GM23338 (cell line): ENCODE data around the gene FGG. TPM values are rescaled to one million over a fixed set of nuclear protein-coding genes. Genes with fewer than 3 reads are reported as not detected.

ENCODE experiments used
- ATAC-seq: fragments of 200-7000 bp; cut with Tn5 transposase; 3 replicates; pipeline ENCODE4 v1.9.1; 2020
- DNase-seq: peaks from one replicate; pipeline ENCODE4 v3.0.0-alpha.2; 2015; ENCODE audit warnings: low spot score
- H2AFZ ChIP-seq: fragments of 200-600 bp; sonication (generic); 2 replicates; pipeline ENCODE4 v1.8.0; 2016; ENCODE audit warnings: antibody characterized with exemption, mild to moderate bottlenecking, moderate library complexity
- H3F3A ChIP-seq: fragments of 200-600 bp; sonication (generic); replicated peaks from 2 replicates; pipeline ENCODE4 v1.8.0; 2017; ENCODE audit warnings: antibody characterized with exemption, mixed run types, low read depth
- H3K27ac ChIP-seq: fragments of 200-600 bp; sonication (generic); 2 replicates; pipeline ENCODE4 v1.6.1; 2016; ENCODE audit warnings: low read depth
- H3K27me3 ChIP-seq: fragments of 200-600 bp; sonication (generic); 2 replicates; pipeline ENCODE4 v1.8.0; 2016; ENCODE audit warnings: mild to moderate bottlenecking, mixed run types, moderate library complexity; ENCODE audit not compliant: insufficient read depth
- H3K36me3 ChIP-seq: fragments of 200-600 bp; sonication (generic); 2 replicates; pipeline ENCODE4 v1.8.0; 2016; ENCODE audit warnings: mild to moderate bottlenecking; ENCODE audit not compliant: insufficient read depth
- H3K4me1 ChIP-seq: fragments of 200-600 bp; sonication (generic); 2 replicates; pipeline ENCODE4 v1.8.0; 2016; ENCODE audit warnings: mild to moderate bottlenecking, moderate library complexity; ENCODE audit not compliant: insufficient read depth
- H3K4me2 ChIP-seq: fragments of 200-600 bp; sonication (generic); 2 replicates; pipeline ENCODE4 v1.7.1; 2017; ENCODE audit warnings: mixed run types
- H3K4me3 ChIP-seq: fragments of 200-600 bp; sonication (generic); 2 replicates; pipeline ENCODE4 v1.6.1; 2016; ENCODE audit warnings: mixed run types
- H3K79me2 ChIP-seq: fragments of 200-600 bp; sonication (generic); replicated peaks from 2 replicates; pipeline ENCODE4 v1.8.0; 2017; ENCODE audit warnings: mild to moderate bottlenecking; ENCODE audit not compliant: insufficient read depth
- H3K9me2 ChIP-seq: fragments of 200-600 bp; sonication (generic); 2 replicates; pipeline ENCODE4 v1.8.0; 2017; ENCODE audit not compliant: insufficient read depth
- H4K20me1 ChIP-seq: fragments of 200-600 bp; sonication (generic); replicated peaks from 2 replicates; pipeline ENCODE4 v1.8.0; 2017; ENCODE audit warnings: mild to moderate bottlenecking; ENCODE audit not compliant: insufficient read depth
- H3K27ac Mint-ChIP-seq: 2 replicates; pipeline ENCODE4 v1.8.0; 2020; ENCODE audit warnings: inconsistent platforms, mild to moderate bottlenecking, moderate library complexity, mixed read lengths
- H3K27me3 Mint-ChIP-seq: 3 replicates; pipeline ENCODE4 v1.8.0; 2022; ENCODE audit warnings: low read depth, mild to moderate bottlenecking, moderate library complexity, mixed read lengths, inconsistent platforms; ENCODE audit not compliant: insufficient read depth, poor library complexity
- H3K36me3 Mint-ChIP-seq: 3 replicates; pipeline ENCODE4 v1.8.0; 2021; ENCODE audit warnings: low read depth, mild to moderate bottlenecking, inconsistent platforms, moderate library complexity, mixed read lengths
- H3K4me1 Mint-ChIP-seq: 3 replicates; pipeline ENCODE4 v1.8.0; 2020; ENCODE audit warnings: mild to moderate bottlenecking, inconsistent platforms, mixed read lengths
- H3K4me3 Mint-ChIP-seq: 3 replicates; pipeline ENCODE4 v1.8.0; 2021; ENCODE audit warnings: moderate library complexity, mild to moderate bottlenecking, inconsistent platforms, mixed read lengths
- H3K9me3 Mint-ChIP-seq: 3 replicates; pipeline ENCODE4 v1.8.0; 2020; ENCODE audit warnings: moderate library complexity, mild to moderate bottlenecking, inconsistent platforms, mixed read lengths
- ETS1 ChIP-seq: IDR thresholded peaks from 2 replicates; pipeline ENCODE4 v1.6.1; 2016; ENCODE audit warnings: antibody characterized with exemption
- EZH2 ChIP-seq: fragments of 200-600 bp; sonication (generic); IDR thresholded peaks from one replicate; pipeline ENCODE4 v1.8.0; 2017; ENCODE audit warnings: antibody characterized with exemption, mild to moderate bottlenecking, low read depth; ENCODE audit not compliant: unreplicated experiment
- EZH2phosphoT487 ChIP-seq: fragments of 200-600 bp; sonication (generic); IDR thresholded peaks from one replicate; pipeline ENCODE4 v1.8.1; 2018; ENCODE audit warnings: antibody characterized with exemption; ENCODE audit not compliant: unreplicated experiment
- JUNB ChIP-seq: IDR thresholded peaks from one replicate; pipeline ENCODE4 v1.6.1; 2016; ENCODE audit warnings: antibody characterized with exemption; ENCODE audit not compliant: unreplicated experiment
- NANOG ChIP-seq: IDR thresholded peaks from 2 replicates; pipeline ENCODE4 v1.6.1; 2016; ENCODE audit warnings: antibody characterized with exemption, borderline replicate concordance
- POLR2AphosphoS5 ChIP-seq: IDR thresholded peaks from 2 replicates; pipeline ENCODE4 v1.6.1; 2016; ENCODE audit warnings: antibody characterized with exemption, low read depth
- STAT1 ChIP-seq: IDR thresholded peaks from one replicate; pipeline ENCODE4 v1.6.1; 2016; ENCODE audit warnings: antibody characterized with exemption; ENCODE audit not compliant: unreplicated experiment
- ZNF114 ChIP-seq: fragments of 250-450 bp; sonication (Bioruptor Pico); IDR thresholded peaks from 2 replicates; pipeline ENCODE4 v1.5.0; 2020; ENCODE audit warnings: mild to moderate bottlenecking, moderate library complexity
- ZNF462 ChIP-seq: fragments of 250-450 bp; sonication (Bioruptor Pico); IDR thresholded peaks from 2 replicates; pipeline ENCODE4 v1.5.0; 2020; ENCODE audit warnings: mild to moderate bottlenecking, moderate library complexity
- polyA plus RNA-seq: library from polyadenylated mRNA; unstranded; fragments of >200 nt; fragmentation: Nextera tagmentation; extraction: Ambion mirVana; gene quantifications from 2 replicates; pipeline ENCODE4 v1.2.1, GENCODE V29; 2016
- total RNA-seq: library from RNA; depleted of rRNA; stranded (reverse); fragments of >200 nt; shearing (Covaris generic); gene quantifications from 2 replicates; pipeline ENCODE4 v1.2.3, GENCODE V29; 2014
- TF ChIP-seq, protein P1 (sequence below), 2 experiments: fragments of 200-600 bp in 1 of 2; sonication (generic) in 1 of 2; conservative IDR thresholded peaks; 2 replicates each; pipeline versions ENCODE4 v1.5.1 to v1.6.1; 2016 to 2017; ENCODE audit warnings: antibody characterized with exemption in 2 of 2, low read depth in 2 of 2, mild to moderate bottlenecking in 2 of 2, moderate library complexity in 1 of 2

Gene FGG
- total and polyA plus RNA-seq, 2 experiments from 2014 or later = not detected

DNA sequence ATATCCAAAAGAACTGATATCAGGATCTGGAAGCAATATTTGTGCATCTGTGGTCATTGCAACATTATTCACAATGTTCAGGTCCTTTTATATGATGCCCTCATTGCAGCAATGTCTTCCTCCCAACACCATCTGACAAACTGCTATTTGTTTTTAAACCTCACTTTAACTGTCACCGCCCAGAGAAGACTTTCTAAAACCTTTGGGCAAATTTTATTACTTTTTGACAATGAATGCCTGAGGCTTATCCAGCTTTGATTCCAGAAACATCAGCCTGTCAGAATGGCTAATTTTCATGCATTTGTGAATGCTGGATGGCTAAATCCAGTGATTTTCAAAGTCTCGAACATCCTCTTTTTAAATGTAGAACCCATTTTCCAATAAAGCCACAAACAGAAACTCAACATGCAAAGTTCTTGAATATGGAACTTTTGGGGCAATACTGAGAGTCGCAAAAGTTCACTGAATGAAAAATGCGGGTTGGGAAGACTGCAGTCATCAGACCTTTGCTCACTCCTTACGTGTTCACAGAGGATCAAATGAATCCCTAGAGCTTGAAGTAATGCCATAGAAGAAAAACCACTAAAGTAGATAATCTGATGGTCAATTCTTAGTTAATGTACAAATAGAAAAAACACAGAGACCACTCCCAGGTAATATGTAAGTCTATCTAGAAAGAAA lies 39.1 kb downstream of the FGG start:
- no peaks in the 10 kb centered on the region for H3F3A ChIP-seq
- no peak overlapping the region for H3K27ac Mint-ChIP-seq

More for the DNA sequence above, 39.1 kb downstream of the FGG start:
- Mint-ChIP-seq H3K36me3 (no peaks in the 10 kb centered on the region), H3K4me3 (no peak overlapping the region), H3K4me1 (no peaks in the 10 kb centered on the region), H3K9me3 (no peaks in the 10 kb centered on the region), H3K27me3 (peaks cover 2% of the 10 kb centered on the region)
- ATAC-seq (no peak), DNase-seq (no peak)
- Histone ChIP-seq H2AFZ (peak overlapping the region; percentile 19), H3K4me3 (no peak overlapping the region), H4K20me1 (no peaks in the 10 kb centered on the region), H3K4me1 (no peaks in the 10 kb centered on the region), H3K36me3 (no peaks in the 10 kb centered on the region), H3K79me2 (no peaks in the 10 kb centered on the region), H3K9me2 (no peaks in the 10 kb centered on the region), H3K27me3 (no peaks in the 10 kb centered on the region), H3K4me2 (no peak overlapping the region), H3K27ac (no peak overlapping the region)
- TF ChIP-seq ZNF114 (CRISPR knock-in tag) = no peak
- TF ChIP-seq ETS1 = no peak
- TF ChIP-seq, protein P1, sequence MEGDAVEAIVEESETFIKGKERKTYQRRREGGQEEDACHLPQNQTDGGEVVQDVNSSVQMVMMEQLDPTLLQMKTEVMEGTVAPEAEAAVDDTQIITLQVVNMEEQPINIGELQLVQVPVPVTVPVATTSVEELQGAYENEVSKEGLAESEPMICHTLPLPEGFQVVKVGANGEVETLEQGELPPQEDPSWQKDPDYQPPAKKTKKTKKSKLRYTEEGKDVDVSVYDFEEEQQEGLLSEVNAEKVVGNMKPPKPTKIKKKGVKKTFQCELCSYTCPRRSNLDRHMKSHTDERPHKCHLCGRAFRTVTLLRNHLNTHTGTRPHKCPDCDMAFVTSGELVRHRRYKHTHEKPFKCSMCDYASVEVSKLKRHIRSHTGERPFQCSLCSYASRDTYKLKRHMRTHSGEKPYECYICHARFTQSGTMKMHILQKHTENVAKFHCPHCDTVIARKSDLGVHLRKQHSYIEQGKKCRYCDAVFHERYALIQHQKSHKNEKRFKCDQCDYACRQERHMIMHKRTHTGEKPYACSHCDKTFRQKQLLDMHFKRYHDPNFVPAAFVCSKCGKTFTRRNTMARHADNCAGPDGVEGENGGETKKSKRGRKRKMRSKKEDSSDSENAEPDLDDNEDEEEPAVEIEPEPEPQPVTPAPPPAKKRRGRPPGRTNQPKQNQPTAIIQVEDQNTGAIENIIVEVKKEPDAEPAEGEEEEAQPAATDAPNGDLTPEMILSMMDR (conservative IDR thresholded peaks at IDR 0.05; ENCODE audit: low read depth in 2 of 2) = no peak
- TF ChIP-seq EZH2 = no peak
- TF ChIP-seq POLR2AphosphoS5 = no peak
- TF ChIP-seq STAT1 = no peak
- no peak for TF ChIP-seq JUNB
- no peak for TF ChIP-seq EZH2phosphoT487
- no peak for TF ChIP-seq NANOG
- TF ChIP-seq ZNF462 = no peak
